Activated CD4-positive, alpha-beta T cell treated with anti-CD3 and anti-CD28 coated beads, Interleukin-2, amount 10 ng/mL, durations not matched to agents 24 days and 14 days (primary cell): ENCODE data around the gene IGF1R. TPM values are rescaled to one million over a fixed set of nuclear protein-coding genes. Genes with fewer than 3 reads are reported as not detected.

Experiments used
- DNase-seq: peaks from one replicate; pipeline ENCODE4 v3.0.0; 2022
- H3K27ac Mint-ChIP-seq: one replicate; pipeline ENCODE4 v1.8.0; 2022; ENCODE audit warnings: mild to moderate bottlenecking, mixed read lengths
- H3K27me3 Mint-ChIP-seq: one replicate; pipeline ENCODE4 v1.8.0; 2022; ENCODE audit warnings: mixed read lengths
- H3K36me3 Mint-ChIP-seq: one replicate; pipeline ENCODE4 v1.8.0; 2022; ENCODE audit warnings: low read depth, mild to moderate bottlenecking, mixed read lengths
- H3K4me1 Mint-ChIP-seq: one replicate; pipeline ENCODE4 v1.8.0; 2021; ENCODE audit warnings: mixed read lengths
- H3K4me3 Mint-ChIP-seq: one replicate; pipeline ENCODE4 v1.8.0; 2022; ENCODE audit warnings: mild to moderate bottlenecking, moderate library complexity, mixed read lengths
- H3K9me3 Mint-ChIP-seq: one replicate; pipeline ENCODE4 v1.8.0; 2021; ENCODE audit warnings: mixed read lengths
- intact Hi-C: fragments of 100-400 bp; cut with micrococcal nuclease; formaldehyde crosslinking; loops from one replicate; pipeline ENCODE4 v1.15.1; 2023
- total RNA-seq: library from RNA; stranded (reverse); gene quantifications from 2 replicates; pipeline ENCODE4 v1.2.3, GENCODE V29; 2022

The IGF1R gene
- total RNA-seq, 1 donor from 2014 or later, result 35.3 TPM

DNA sequence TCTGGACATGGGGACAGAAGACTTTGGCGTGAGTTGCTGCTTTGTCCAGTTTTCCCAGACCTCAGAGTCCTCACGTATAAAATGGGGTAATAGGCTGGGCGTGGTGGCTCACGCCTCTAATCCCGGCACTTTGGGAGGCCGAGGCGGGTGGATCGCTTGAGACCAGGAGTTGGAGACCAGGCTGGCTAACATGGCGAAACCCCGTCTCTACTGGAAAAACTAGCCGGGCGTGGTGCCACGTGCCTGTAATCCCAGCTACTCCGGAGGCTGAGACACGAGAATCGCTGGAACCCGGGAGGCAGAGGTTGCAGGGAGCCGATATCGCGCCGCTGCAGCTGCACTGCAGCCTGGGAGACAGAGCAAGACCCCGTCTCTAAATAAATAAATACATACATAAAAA is 22.7 kb upstream of the IGF1R start:
- no peak overlapping the region for H3K4me3 Mint-ChIP-seq
- no peaks in the 10 kb centered on the region for H3K36me3 Mint-ChIP-seq
- H3K4me1 Mint-ChIP-seq, result no peaks in the 10 kb centered on the region

DNA sequence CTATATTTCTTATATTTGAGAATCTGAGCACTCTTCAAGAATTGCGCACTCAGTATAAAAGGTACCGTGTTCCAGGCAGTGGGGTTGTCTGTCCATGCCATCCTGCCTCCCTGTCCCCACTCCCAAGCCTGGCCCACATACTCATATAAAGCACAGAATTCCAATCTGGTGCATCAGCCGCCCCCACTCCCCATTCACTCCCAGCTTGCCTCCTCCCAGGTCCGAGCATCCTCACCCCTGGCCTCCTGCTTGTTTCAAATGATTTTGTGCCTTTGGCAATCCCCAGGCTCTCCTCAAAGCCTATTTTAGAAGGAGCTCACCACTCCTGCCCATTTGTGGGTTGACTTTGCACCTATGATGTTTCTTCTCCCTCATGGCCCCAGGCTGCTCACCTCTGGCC is 22.2 kb upstream of the IGF1R start:
- intact Hi-C loops, result no loop called here
- DNase-seq, result peak; percentile 45
- no peak overlapping the region for H3K27ac Mint-ChIP-seq
- peaks cover 35% of the 10 kb centered on the region for H3K27me3 Mint-ChIP-seq
- no peaks in the 10 kb centered on the region for H3K36me3 Mint-ChIP-seq
- H3K9me3 Mint-ChIP-seq, result no peaks in the 10 kb centered on the region
- no peaks in the 10 kb centered on the region for H3K4me1 Mint-ChIP-seq
- H3K4me3 Mint-ChIP-seq, result no peak overlapping the region

More for the DNA sequence above, 22.7 kb upstream of the IGF1R start:
- peaks cover 37% of the 10 kb centered on the region for H3K27me3 Mint-ChIP-seq
- intact Hi-C loops, result no loop called here
- H3K9me3 Mint-ChIP-seq, result no peaks in the 10 kb centered on the region
- DNase-seq, result peak; percentile 45
- no peak overlapping the region for H3K27ac Mint-ChIP-seq

GRCh38 chr15:98628216-98628615 is 20.1 kb upstream of the IGF1R start:
- no peak for DNase-seq
- no peak overlapping the region for H3K27ac Mint-ChIP-seq
- H3K36me3 Mint-ChIP-seq, result no peaks in the 10 kb centered on the region
- H3K27me3 Mint-ChIP-seq, result peaks cover 31% of the 10 kb centered on the region
- no peak overlapping the region for H3K4me3 Mint-ChIP-seq
- intact Hi-C loops, result no loop called here
- no peaks in the 10 kb centered on the region for H3K9me3 Mint-ChIP-seq
- H3K4me1 Mint-ChIP-seq, result no peaks in the 10 kb centered on the region

GRCh38 chr15:98635848-98636247 is 12.5 kb upstream of the IGF1R start:
- H3K4me1 Mint-ChIP-seq, result peaks cover 8% of the 10 kb centered on the region
- H3K27me3 Mint-ChIP-seq, result peaks cover 10% of the 10 kb centered on the region
- H3K27ac Mint-ChIP-seq, result no peak overlapping the region
- intact Hi-C loops, result no loop called here
- no peaks in the 10 kb centered on the region for H3K9me3 Mint-ChIP-seq
- no peaks in the 10 kb centered on the region for H3K36me3 Mint-ChIP-seq
- DNase-seq, result peak; percentile 49
- H3K4me3 Mint-ChIP-seq, result no peak overlapping the region

- intact Hi-C loops, result loop anchor here (10.0 kb wide), 2 partner anchors 372 to 678 kb away; partner anchors contain the start of gene ARRDC4
- Mint-ChIP-seq H3K36me3 (no peaks in the 10 kb centered on the region), H3K4me3 (no peak overlapping the region), H3K9me3 (no peaks in the 10 kb centered on the region), H3K27ac (no peak overlapping the region), H3K4me1 (peaks cover 7% of the 10 kb centered on the region), H3K27me3 (peaks cover 48% of the 10 kb centered on the region)
- DNase-seq, result peak; percentile 41
Measured at GRCh38 chr15:98643115-98643514, 5.2 kb upstream of the IGF1R start.

GRCh38 chr15:98646546-98647025 is 1.8 kb upstream of the IGF1R start:
- Mint-ChIP-seq H3K9me3 (no peaks in the 10 kb centered on the region), H3K4me1 (peaks cover 19% of the 10 kb centered on the region), H3K4me3 (peak overlapping the region; percentile 83), H3K36me3 (no peaks in the 10 kb centered on the region), H3K27ac (peak overlapping the region; percentile 86), H3K27me3 (peaks cover 49% of the 10 kb centered on the region)
- DNase-seq, result no peak
- intact Hi-C loops, result loop anchor here (1.0 to 10.0 kb wide), 5 partner anchors 127 to 1956 kb away; partner anchors contain the start of genes ARRDC4, ASB7 and LINS1

- peaks cover 54% of the 10 kb centered on the region for H3K27me3 Mint-ChIP-seq
- intact Hi-C loops, result loop anchor here (1.0 to 10.0 kb wide), 5 partner anchors 128 to 1955 kb away; partner anchors contain the start of genes ARRDC4, ASB7 and LINS1
- H3K4me1 Mint-ChIP-seq, result peaks cover 24% of the 10 kb centered on the region
- H3K36me3 Mint-ChIP-seq, result no peaks in the 10 kb centered on the region
- DNase-seq, result peak; percentile 91
- no peaks in the 10 kb centered on the region for H3K9me3 Mint-ChIP-seq
- peak overlapping the region; percentile 83 for H3K4me3 Mint-ChIP-seq
- peak overlapping the region; percentile 86 for H3K27ac Mint-ChIP-seq
Measured at GRCh38 chr15:98647026-98647773, 1.1 kb upstream of the IGF1R start.

GRCh38 chr15:98648654-98649471 is 524 bp downstream of the IGF1R start:
- H3K27me3 Mint-ChIP-seq, result peaks cover 50% of the 10 kb centered on the region
- no peaks in the 10 kb centered on the region for H3K36me3 Mint-ChIP-seq
- H3K27ac Mint-ChIP-seq, result peak overlapping the region; percentile 95
- H3K4me3 Mint-ChIP-seq, result peak overlapping the region; percentile 85
- H3K4me1 Mint-ChIP-seq, result peaks cover 36% of the 10 kb centered on the region
- intact Hi-C loops, result loop anchor here (2.0 to 10.0 kb wide), 5 partner anchors 48 to 1953 kb away; partner anchors contain the start of genes ARRDC4, ASB7 and LINS1
- H3K9me3 Mint-ChIP-seq, result no peaks in the 10 kb centered on the region
- DNase-seq, result peak; percentile 83

DNA sequence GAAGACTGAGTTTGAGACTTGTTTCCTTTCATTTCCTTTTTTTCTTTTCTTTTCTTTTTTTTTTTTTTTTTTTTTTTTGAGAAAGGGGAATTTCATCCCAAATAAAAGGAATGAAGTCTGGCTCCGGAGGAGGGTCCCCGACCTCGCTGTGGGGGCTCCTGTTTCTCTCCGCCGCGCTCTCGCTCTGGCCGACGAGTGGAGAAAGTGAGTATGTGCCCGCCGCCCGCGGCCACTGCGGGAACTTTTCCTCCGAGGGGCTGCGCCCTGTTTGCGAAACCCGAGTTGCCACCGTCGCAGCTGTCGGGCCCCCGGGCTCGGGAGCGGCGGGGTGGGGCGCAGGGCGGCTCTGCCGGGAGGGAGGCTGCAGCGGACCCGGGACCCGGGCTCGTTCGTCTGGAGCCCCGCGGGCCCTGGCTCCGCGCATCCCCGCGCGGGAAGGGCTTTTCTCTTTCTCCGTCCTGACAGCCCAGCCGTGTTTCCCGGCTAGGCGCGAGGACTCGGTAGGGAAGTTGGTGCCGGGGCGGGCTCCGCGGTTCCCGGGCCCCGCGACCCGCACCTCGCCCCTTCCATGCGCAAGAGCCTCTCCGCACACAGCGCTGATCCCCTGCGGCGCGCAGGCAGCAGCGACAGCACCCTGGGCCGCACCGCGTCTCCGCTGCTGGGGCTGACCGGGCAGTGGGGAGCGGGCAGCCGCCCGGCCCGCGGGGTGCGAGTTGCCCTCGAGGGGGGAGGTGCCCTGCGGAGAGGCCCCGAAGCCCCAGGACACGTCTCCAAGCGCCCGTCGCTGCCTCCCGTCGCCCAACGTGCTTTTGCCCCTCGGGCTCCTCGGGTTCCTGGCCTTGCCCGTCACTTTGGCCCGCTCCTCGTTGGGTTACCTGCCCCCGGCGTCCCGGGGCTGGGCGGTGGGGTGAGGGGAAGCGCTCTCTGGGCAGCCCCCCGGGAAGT is 1.4 kb downstream of the IGF1R start:
- intact Hi-C loops, result loop anchor here (2.0 to 10.0 kb wide), 7 partner anchors 19 to 1953 kb away; partner anchors contain the start of genes ARRDC4, ASB7 and LINS1
- Mint-ChIP-seq H3K4me1 (peaks cover 36% of the 10 kb centered on the region), H3K9me3 (no peaks in the 10 kb centered on the region), H3K27ac (peak overlapping the region; percentile 86), H3K4me3 (peak overlapping the region; percentile 87), H3K36me3 (no peaks in the 10 kb centered on the region), H3K27me3 (peaks cover 47% of the 10 kb centered on the region)
- peak; percentile 84 for DNase-seq

- H3K36me3 Mint-ChIP-seq, result no peaks in the 10 kb centered on the region
- H3K4me3 Mint-ChIP-seq, result peak overlapping the region; percentile 87
- intact Hi-C loops, result loop anchor here (1.0 to 5.0 kb wide), 3 partner anchors 18 to 137 kb away; no protein-coding TSS in a partner anchor
- H3K9me3 Mint-ChIP-seq, result no peaks in the 10 kb centered on the region
- H3K27ac Mint-ChIP-seq, result peak overlapping the region; percentile 86
- DNase-seq, result peak; percentile 86
- peaks cover 36% of the 10 kb centered on the region for H3K4me1 Mint-ChIP-seq
- peaks cover 42% of the 10 kb centered on the region for H3K27me3 Mint-ChIP-seq
Measured at GRCh38 chr15:98650417-98651035, 2.2 kb downstream of the IGF1R start.

DNA sequence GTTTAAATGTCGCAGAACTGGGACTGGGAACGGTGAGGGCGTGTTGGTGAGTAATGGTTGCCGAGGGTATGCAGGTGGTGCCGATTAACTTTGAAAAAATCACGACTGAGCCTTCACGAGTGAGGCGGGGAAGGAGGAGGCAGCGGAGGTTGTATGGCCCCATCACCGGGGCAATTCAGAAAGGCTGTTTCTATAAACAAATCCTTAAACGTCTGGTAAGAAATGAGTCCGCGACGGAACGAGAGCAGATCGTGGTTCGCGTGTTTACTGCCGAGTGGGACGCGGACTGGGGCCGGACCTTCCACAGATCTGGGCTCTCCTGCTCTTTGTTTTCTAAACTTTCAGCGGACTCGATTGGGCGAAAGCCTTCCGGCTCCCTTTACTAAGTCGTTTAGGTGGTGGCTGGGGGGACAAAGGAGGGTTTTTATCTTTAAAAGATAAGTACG is 2.7 kb downstream of the IGF1R start:
- peak; percentile 76 for DNase-seq
- peak overlapping the region; percentile 87 for H3K4me3 Mint-ChIP-seq
- peak overlapping the region; percentile 86 for H3K27ac Mint-ChIP-seq
- H3K36me3 Mint-ChIP-seq, result no peaks in the 10 kb centered on the region
- H3K4me1 Mint-ChIP-seq, result peaks cover 36% of the 10 kb centered on the region
- H3K27me3 Mint-ChIP-seq, result peaks cover 38% of the 10 kb centered on the region
- H3K9me3 Mint-ChIP-seq, result no peaks in the 10 kb centered on the region
- intact Hi-C loops, result loop anchor here (1.0 to 5.0 kb wide), 3 partner anchors 18 to 136 kb away; no protein-coding TSS in a partner anchor

DNA sequence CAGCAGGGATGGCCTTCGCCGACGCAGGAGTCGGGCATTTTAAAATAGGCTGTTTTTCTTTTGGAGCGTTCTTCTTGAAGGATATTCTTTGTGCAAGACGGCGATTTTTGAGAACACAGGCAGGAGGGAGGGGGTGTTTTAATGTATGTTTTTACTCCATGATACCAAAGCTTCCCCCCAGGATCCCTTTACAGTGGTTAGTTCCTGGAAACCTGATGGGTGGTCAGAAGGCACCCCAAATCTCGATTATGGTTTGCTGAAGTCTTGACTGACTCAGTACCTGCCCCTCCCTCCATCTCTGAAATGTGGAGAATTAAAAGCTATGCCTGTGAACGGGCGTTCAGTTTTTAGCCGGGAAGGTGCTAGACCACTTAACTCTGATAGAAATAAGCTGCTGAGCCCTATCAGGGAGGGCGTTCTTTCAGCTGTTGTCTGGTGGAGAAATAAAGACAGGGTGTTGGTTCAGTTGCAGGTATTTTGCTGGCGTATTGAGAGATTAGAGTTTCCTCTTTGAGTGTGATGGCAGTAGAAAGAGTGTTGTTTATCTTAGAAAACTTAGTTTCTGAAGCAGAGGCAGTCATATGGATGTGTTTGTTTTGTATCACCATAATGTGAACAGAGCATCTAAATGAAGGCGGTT is 3.4 kb downstream of the IGF1R start:
- no peaks in the 10 kb centered on the region for H3K9me3 Mint-ChIP-seq
- intact Hi-C loops, result loop anchor here (1.0 to 5.0 kb wide), 3 partner anchors 17 to 136 kb away; no protein-coding TSS in a partner anchor
- H3K36me3 Mint-ChIP-seq, result no peaks in the 10 kb centered on the region
- peak; percentile 65 for DNase-seq
- peak overlapping the region; percentile 86 for H3K27ac Mint-ChIP-seq
- peaks cover 35% of the 10 kb centered on the region for H3K27me3 Mint-ChIP-seq
- peak overlapping the region; percentile 87 for H3K4me3 Mint-ChIP-seq
- H3K4me1 Mint-ChIP-seq, result peaks cover 34% of the 10 kb centered on the region
